Esophagus muscularis mucosa (tissue), 4 donors: ENCODE data around the gene AGBL1. TPM values are rescaled to one million over a fixed set of nuclear protein-coding genes. Genes with fewer than 3 reads are reported as not detected.

ENCODE experiments used
- DNase-seq: peaks from one replicate; pipeline ENCODE4 v3.0.0-alpha.2; 2017; ENCODE audit errors: extremely low spot score
- H3K27ac ChIP-seq, 4 donors: fragments of 200-600 bp; sonication (generic); replicated peaks in 1 of 4; 1 replicate in 3 of 4; 2 replicates in 1 of 4; pipeline ENCODE4 v1.5.1; 2016 to 2019; ENCODE audit warnings: mild to moderate bottlenecking in 1 of 4
- H3K27me3 ChIP-seq, 4 donors: fragments of 200-600 bp; sonication (generic); one replicate each; pipeline versions ENCODE4 v1.5.1 to v1.6.0; 2016 to 2019
- H3K36me3 ChIP-seq, 4 donors: fragments of 200-600 bp; sonication (generic); one replicate each; pipeline ENCODE4 v1.5.1; 2016 to 2019
- H3K4me1 ChIP-seq, 4 donors: fragments of 200-600 bp; sonication (generic); one replicate each; pipeline ENCODE4 v1.5.1; 2016 to 2019
- H3K4me3 ChIP-seq, 4 donors: fragments of 200-600 bp; sonication (generic); 1 replicate in 2 of 4; 2 replicates in 2 of 4; pipeline ENCODE4 v1.5.1; 2016 to 2019; ENCODE audit warnings: mild to moderate bottlenecking in 4 of 4, moderate library complexity in 1 of 4
- H3K9me3 ChIP-seq, 4 donors: fragments of 200-600 bp; sonication (generic); 1 replicate in 3 of 4; 2 replicates in 1 of 4; pipeline ENCODE4 v1.5.1; 2016 to 2019
- CTCF ChIP-seq, 3 experiments: fragments of 200-600 bp in 2 of 3; fragments of 450-650 bp in 1 of 3; sonication (generic) in 2 of 3; IDR thresholded peaks; one replicate each; pipeline ENCODE4 v1.5.1; 2017 to 2019; ENCODE audit warnings: antibody characterized with exemption in 3 of 3, mild to moderate bottlenecking in 2 of 3, moderate library complexity in 1 of 3
- EP300 ChIP-seq: sonication (generic); formaldehyde crosslinking; IDR thresholded peaks from one replicate; pipeline ENCODE4 v1.6.1; 2017; ENCODE audit warnings: antibody characterized with exemption
- POLR2A ChIP-seq: fragments of 450-650 bp; IDR thresholded peaks from one replicate; pipeline ENCODE4 v1.6.1; 2017; ENCODE audit warnings: antibody characterized with exemption, moderate library complexity, mild to moderate bottlenecking, low read depth
- POLR2AphosphoS5 ChIP-seq, 2 donors: sonication (generic); formaldehyde crosslinking; IDR thresholded peaks; one replicate each; pipeline ENCODE4 v1.6.1; 2017; ENCODE audit warnings: antibody characterized with exemption in 2 of 2
- WGBS: methylation state at CpG from one replicate; pipeline ENCODE4 v1.1.5; 2018; 5-methylcytosine and 5-hydroxymethylcytosine counted together
- intact Hi-C: fragments of 100-400 bp; cut with DNase I; formaldehyde crosslinking; loops from one replicate; pipeline ENCODE4 v1.15.1; 2023
- total RNA-seq, 4 donors: library from RNA; depleted of rRNA; stranded (reverse); fragments of >200 nt; gene quantifications; one replicate each; pipeline versions ENCODE4 v1.1.0 to v1.2.1, GENCODE V29; 2016

The AGBL1 gene
- total RNA-seq, 4 donors from 2014 or later, result 0.06 TPM; not detected in 3

GRCh38 chr15:86796521-86796920, 716.9 kb downstream of the AGBL1 start:
- Histone ChIP-seq H3K4me3 (no peak overlapping the region), H3K9me3 (no peaks in the 10 kb centered on the region), H3K27ac (no peak overlapping the region), H3K4me1 (no peaks in the 10 kb centered on the region), H3K36me3 (no peaks in the 10 kb centered on the region), H3K27me3 (no peaks in the 10 kb centered on the region)
- WGBS, result 87% methylated on average over 1 of the region's 1 CpG
- intact Hi-C loops, result no loop called here
- no peak for TF ChIP-seq EP300
- no peak for TF ChIP-seq POLR2AphosphoS5 (IDR thresholded peaks at IDR 0.05)
- no peak for TF ChIP-seq POLR2A
- no peak for TF ChIP-seq CTCF (IDR thresholded peaks at IDR 0.05)
- DNase-seq, result no peak

- no peaks in the 10 kb centered on the region for H3K4me1 ChIP-seq
- intact Hi-C loops, result no loop called here
- DNase-seq, result no peak
These were observed 717.5 kb downstream of the AGBL1 start for GRCh38 chr15:86797135-86797534.

GRCh38 chr15:86799226-86799625, 719.6 kb downstream of the AGBL1 start:
- 93% methylated on average over 3 of the region's 3 CpGs for WGBS
- H3K9me3 ChIP-seq, result no peaks in the 10 kb centered on the region
- H3K4me1 ChIP-seq, result no peaks in the 10 kb centered on the region
- H3K4me3 ChIP-seq, result no peak overlapping the region
- no peaks in the 10 kb centered on the region for H3K27me3 ChIP-seq
- DNase-seq, result no peak
- TF ChIP-seq CTCF (IDR thresholded peaks at IDR 0.05) (no peak), POLR2AphosphoS5 (IDR thresholded peaks at IDR 0.05) (no peak), POLR2A (no peak), EP300 (no peak)
- intact Hi-C loops, result no loop called here
- no peaks in the 10 kb centered on the region for H3K36me3 ChIP-seq
- H3K27ac ChIP-seq, result no peak overlapping the region

More at GRCh38 chr15:86797135-86797534, 717.5 kb downstream of the AGBL1 start:
- no peaks in the 10 kb centered on the region for H3K36me3 ChIP-seq
- no peaks in the 10 kb centered on the region for H3K9me3 ChIP-seq
- no peak for TF ChIP-seq POLR2A
- H3K27ac ChIP-seq, result no peak overlapping the region
- WGBS, result 93% methylated on average over 3 of the region's 3 CpGs
- no peaks in the 10 kb centered on the region for H3K27me3 ChIP-seq
- H3K4me3 ChIP-seq, result no peak overlapping the region

DNA sequence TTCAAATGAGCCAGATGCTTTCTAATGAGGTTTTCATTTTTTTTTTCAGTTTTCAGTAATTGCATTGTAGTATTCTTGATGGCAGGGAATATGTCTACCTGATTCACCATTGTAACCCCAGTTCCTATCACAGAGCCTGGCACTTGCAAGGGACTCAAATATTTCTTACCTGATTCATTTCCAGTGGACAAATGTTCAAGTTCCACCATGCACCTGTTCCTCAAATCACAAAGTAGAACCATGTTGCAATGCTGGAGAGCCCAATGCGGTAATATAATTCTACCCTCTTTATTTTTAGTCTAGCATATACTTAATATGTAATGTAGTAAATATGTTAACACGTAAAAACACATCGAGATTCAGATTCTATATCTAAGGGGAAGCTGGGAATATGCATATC, 722.6 kb downstream of the AGBL1 start:
- no peak for DNase-seq
- intact Hi-C loops, result loop anchor here (10.0 kb wide), 1 partner anchor 107 kb away; no protein-coding TSS in a partner anchor
- Histone ChIP-seq H3K27ac (no peak overlapping the region), H3K4me3 (no peak overlapping the region), H3K36me3 (no peaks in the 10 kb centered on the region), H3K9me3 (no peaks in the 10 kb centered on the region), H3K27me3 (no peaks in the 10 kb centered on the region), H3K4me1 (no peaks in the 10 kb centered on the region)
- 95% methylated on average over 3 of the region's 3 CpGs for WGBS
- TF ChIP-seq CTCF (IDR thresholded peaks at IDR 0.05) (no peak), EP300 (no peak), POLR2AphosphoS5 (IDR thresholded peaks at IDR 0.05) (no peak), POLR2A (no peak)

DNA sequence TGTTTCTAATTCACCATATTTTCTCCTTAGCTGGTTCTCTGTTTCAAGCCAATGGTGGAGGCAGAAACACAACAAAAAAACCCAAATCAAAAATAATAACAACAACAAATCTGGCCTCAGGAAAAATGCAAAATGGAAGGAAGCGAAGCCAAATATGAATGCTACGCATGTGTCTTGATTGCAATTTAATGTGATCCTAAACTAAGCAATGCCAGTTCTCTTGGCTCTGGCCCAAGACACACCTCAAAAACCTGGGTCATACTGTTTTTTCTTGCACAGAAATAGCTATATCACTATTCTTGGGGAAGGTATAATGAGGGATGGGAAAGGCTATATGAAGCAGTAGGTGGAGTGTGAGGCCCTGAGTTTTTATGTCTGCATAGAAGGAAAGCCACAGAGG, 724.7 kb downstream of the AGBL1 start:
- no peak for DNase-seq
- WGBS, result 95% methylated on average over 2 of the region's 2 CpGs
- Histone ChIP-seq H3K4me3 (no peak overlapping the region), H3K27me3 (no peaks in the 10 kb centered on the region), H3K9me3 (no peaks in the 10 kb centered on the region), H3K27ac (no peak overlapping the region), H3K4me1 (peaks cover 0 to 6% (median 3%) of the 10 kb centered on the region in 4 donors), H3K36me3 (no peaks in the 10 kb centered on the region)
- TF ChIP-seq POLR2AphosphoS5 (IDR thresholded peaks at IDR 0.05), result no peak
- TF ChIP-seq POLR2A, result no peak
- TF ChIP-seq CTCF (IDR thresholded peaks at IDR 0.05), result no peak
- no peak for TF ChIP-seq EP300
- intact Hi-C loops, result loop anchor here (10.0 kb wide), 1 partner anchor 110 kb away; no protein-coding TSS in a partner anchor
